HL-60 (cell line): ENCODE measurements around the gene LINS1.

ENCODE experiments used
- GABPA ChIP-seq: IDR thresholded peaks from 2 replicates; pipeline ENCODE4 v1.6.1; 2012; ENCODE audit warnings: low read depth
- POLR2AphosphoS5 ChIP-seq: IDR thresholded peaks from 2 replicates; pipeline ENCODE4 v1.6.1; 2012; ENCODE audit warnings: low read depth
- REST ChIP-seq: IDR thresholded peaks from 2 replicates; pipeline ENCODE4 v1.6.1; 2012; ENCODE audit warnings: low read depth; ENCODE audit not compliant: insufficient replicate concordance
- SPI1 ChIP-seq: IDR thresholded peaks from 2 replicates; pipeline ENCODE4 v1.6.1; 2012; ENCODE audit warnings: low read depth, mild to moderate bottlenecking, borderline replicate concordance
- TF ChIP-seq, protein P1 (sequence below): IDR thresholded peaks from one replicate; pipeline ENCODE4 v1.5.1; 2011; ENCODE audit warnings: low read length, control low read depth, inconsistent platforms; ENCODE audit not compliant: insufficient read depth

- TF ChIP-seq REST, result no peak
- TF ChIP-seq, protein P1, sequence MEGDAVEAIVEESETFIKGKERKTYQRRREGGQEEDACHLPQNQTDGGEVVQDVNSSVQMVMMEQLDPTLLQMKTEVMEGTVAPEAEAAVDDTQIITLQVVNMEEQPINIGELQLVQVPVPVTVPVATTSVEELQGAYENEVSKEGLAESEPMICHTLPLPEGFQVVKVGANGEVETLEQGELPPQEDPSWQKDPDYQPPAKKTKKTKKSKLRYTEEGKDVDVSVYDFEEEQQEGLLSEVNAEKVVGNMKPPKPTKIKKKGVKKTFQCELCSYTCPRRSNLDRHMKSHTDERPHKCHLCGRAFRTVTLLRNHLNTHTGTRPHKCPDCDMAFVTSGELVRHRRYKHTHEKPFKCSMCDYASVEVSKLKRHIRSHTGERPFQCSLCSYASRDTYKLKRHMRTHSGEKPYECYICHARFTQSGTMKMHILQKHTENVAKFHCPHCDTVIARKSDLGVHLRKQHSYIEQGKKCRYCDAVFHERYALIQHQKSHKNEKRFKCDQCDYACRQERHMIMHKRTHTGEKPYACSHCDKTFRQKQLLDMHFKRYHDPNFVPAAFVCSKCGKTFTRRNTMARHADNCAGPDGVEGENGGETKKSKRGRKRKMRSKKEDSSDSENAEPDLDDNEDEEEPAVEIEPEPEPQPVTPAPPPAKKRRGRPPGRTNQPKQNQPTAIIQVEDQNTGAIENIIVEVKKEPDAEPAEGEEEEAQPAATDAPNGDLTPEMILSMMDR, result no peak
- no peak for TF ChIP-seq SPI1
- no peak for TF ChIP-seq POLR2AphosphoS5
- TF ChIP-seq GABPA, result no peak
These were observed 43.2 kb downstream of the LINS1 start for GRCh38 chr15:100558771-100559254.
